Hepatocyte (in vitro differentiated cells): ENCODE results near the gene TMEM86B.

Source experiments
- CTCF ChIP-seq: fragments of 200-600 bp; sonication (generic); IDR thresholded peaks from 2 replicates; pipeline ENCODE4 v1.5.1; 2016; ENCODE audit warnings: antibody characterized with exemption, mild to moderate bottlenecking; ENCODE audit not compliant: poor library complexity
- EZH2phosphoT487 ChIP-seq: fragments of 200-600 bp; sonication (generic); IDR thresholded peaks from one replicate; pipeline ENCODE4 v1.6.1; 2018; ENCODE audit warnings: antibody characterized with exemption, mild to moderate bottlenecking, low read depth, moderate library complexity; ENCODE audit not compliant: unreplicated experiment, severe bottlenecking

- TF ChIP-seq CTCF (no peak), EZH2phosphoT487 (no peak)
Observed at GRCh38 chr19:55199620-55200204, 28.9 kb downstream of the TMEM86B start.
